Ascending aorta (tissue), 2 donors: Measurements from ENCODE around the gene PPM1E. TPM values are rescaled to one million over a fixed set of nuclear protein-coding genes. Genes with fewer than 3 reads are reported as not detected.
"Not testable (repeated sequence)": the region's sequence is repeated elsewhere in the genome, so short reads cannot be mapped to it uniquely, and the experiment has no call there.

Experiments used
- DNase-seq, 2 donors: peaks; one replicate each; pipeline ENCODE4 v3.0.0-alpha.2; 2019; ENCODE audit warnings: low spot score in 2 of 2
- H3K27ac ChIP-seq, 2 donors: fragments of 200-600 bp; sonication (generic); one replicate each; pipeline ENCODE4 v1.5.1; 2016 to 2017; ENCODE audit warnings: mild to moderate bottlenecking in 1 of 2
- H3K27me3 ChIP-seq: fragments of 200-600 bp; sonication (generic); one replicate; pipeline ENCODE4 v1.5.1; 2017
- H3K36me3 ChIP-seq, 2 donors: fragments of 200-600 bp; sonication (generic); one replicate each; pipeline ENCODE4 v1.5.1; 2016
- H3K4me1 ChIP-seq, 2 donors: fragments of 200-600 bp; sonication (generic); one replicate each; pipeline ENCODE4 v1.5.1; 2016 to 2017; ENCODE audit warnings: mild to moderate bottlenecking in 1 of 2
- H3K4me3 ChIP-seq, 2 donors: fragments of 200-600 bp; sonication (generic); one replicate each; pipeline ENCODE4 v1.5.1; 2016 to 2017; ENCODE audit warnings: mild to moderate bottlenecking in 1 of 2
- H3K9me3 ChIP-seq, 2 donors: fragments of 200-600 bp; sonication (generic); one replicate each; pipeline ENCODE4 v1.5.1; 2016
- intact Hi-C: fragments of 100-400 bp; cut with DNase I; formaldehyde crosslinking; loops from one replicate; pipeline ENCODE4 v1.15.1; 2023
- total RNA-seq: library from RNA; depleted of rRNA; stranded (reverse); fragments of >200 nt; gene quantifications from one replicate; pipeline ENCODE4 v1.1.0, GENCODE V29; 2016
- TF ChIP-seq, protein P1 (sequence below), 3 experiments: fragments of 200-600 bp in 2 of 3; fragments of 450-650 bp in 1 of 3; sonication (generic) in 2 of 3; IDR thresholded peaks; one replicate each; pipeline ENCODE4 v1.5.1; 2016 to 2019; ENCODE audit warnings: antibody characterized with exemption in 3 of 3, mild to moderate bottlenecking in 1 of 3, moderate library complexity in 1 of 3

PPM1E gene
- total RNA-seq, 1 donor from 2014 or later, result 0.11 TPM

DNA sequence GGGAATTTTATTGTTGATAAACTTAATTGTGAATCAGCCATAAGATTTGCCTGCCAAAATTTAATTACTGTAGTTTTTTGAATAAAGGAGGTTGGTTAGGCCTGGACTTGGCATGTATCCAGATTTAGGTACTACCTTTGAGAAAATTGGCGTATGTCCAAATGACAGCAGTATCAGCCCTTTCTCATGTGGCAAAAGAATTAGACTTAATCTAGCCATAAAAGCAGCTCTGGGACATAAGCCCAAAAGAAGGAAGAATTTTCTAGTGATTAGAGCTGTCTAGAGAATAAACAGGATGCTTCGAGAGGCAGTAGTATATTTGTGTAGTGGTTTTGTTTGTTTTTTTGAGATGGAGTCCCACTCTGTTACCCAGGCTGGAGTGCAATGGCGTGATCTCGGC is 27.7 kb downstream of the PPM1E start:
- TF ChIP-seq, protein P1, sequence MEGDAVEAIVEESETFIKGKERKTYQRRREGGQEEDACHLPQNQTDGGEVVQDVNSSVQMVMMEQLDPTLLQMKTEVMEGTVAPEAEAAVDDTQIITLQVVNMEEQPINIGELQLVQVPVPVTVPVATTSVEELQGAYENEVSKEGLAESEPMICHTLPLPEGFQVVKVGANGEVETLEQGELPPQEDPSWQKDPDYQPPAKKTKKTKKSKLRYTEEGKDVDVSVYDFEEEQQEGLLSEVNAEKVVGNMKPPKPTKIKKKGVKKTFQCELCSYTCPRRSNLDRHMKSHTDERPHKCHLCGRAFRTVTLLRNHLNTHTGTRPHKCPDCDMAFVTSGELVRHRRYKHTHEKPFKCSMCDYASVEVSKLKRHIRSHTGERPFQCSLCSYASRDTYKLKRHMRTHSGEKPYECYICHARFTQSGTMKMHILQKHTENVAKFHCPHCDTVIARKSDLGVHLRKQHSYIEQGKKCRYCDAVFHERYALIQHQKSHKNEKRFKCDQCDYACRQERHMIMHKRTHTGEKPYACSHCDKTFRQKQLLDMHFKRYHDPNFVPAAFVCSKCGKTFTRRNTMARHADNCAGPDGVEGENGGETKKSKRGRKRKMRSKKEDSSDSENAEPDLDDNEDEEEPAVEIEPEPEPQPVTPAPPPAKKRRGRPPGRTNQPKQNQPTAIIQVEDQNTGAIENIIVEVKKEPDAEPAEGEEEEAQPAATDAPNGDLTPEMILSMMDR (IDR thresholded peaks at IDR 0.05), result no peak
- no peak overlapping the region for H3K4me3 ChIP-seq
- H3K27ac ChIP-seq, result no peak overlapping the region
- intact Hi-C loops, result no loop called here
- H3K9me3 ChIP-seq, result no peaks in the 10 kb centered on the region
- H3K27me3 ChIP-seq, result no peaks in the 10 kb centered on the region
- no peak for DNase-seq
- no peaks in the 10 kb centered on the region for H3K36me3 ChIP-seq
- H3K4me1 ChIP-seq, result no peaks in the 10 kb centered on the region

DNA sequence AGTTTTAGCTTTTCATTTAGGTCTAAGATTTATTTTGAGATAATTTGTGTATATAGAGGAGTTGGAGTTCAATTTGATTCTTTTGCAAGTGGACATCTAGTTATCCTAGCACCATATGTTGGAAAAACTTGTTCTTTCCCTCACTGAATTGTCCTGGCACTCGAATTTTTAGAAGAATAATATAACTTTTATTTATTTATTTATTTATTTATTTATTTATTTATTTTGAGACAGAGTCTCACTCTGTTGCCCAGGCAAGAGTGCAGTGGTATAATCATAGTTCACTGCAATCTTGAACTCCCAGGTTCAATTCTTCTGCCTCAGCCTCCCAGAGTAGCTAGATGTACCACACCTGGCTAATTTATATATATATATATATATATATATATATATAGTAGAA is 29.4 kb downstream of the PPM1E start:
- H3K27ac ChIP-seq, result no peak overlapping the region
- intact Hi-C loops, result no loop called here
- no peaks in the 10 kb centered on the region for H3K9me3 ChIP-seq
- no peak for DNase-seq
- H3K36me3 ChIP-seq, result no peaks in the 10 kb centered on the region
- H3K27me3 ChIP-seq, result no peaks in the 10 kb centered on the region
- H3K4me3 ChIP-seq, result no peak overlapping the region
- no peaks in the 10 kb centered on the region for H3K4me1 ChIP-seq
- TF ChIP-seq, protein P1 (IDR thresholded peaks at IDR 0.05), result no peak

DNA sequence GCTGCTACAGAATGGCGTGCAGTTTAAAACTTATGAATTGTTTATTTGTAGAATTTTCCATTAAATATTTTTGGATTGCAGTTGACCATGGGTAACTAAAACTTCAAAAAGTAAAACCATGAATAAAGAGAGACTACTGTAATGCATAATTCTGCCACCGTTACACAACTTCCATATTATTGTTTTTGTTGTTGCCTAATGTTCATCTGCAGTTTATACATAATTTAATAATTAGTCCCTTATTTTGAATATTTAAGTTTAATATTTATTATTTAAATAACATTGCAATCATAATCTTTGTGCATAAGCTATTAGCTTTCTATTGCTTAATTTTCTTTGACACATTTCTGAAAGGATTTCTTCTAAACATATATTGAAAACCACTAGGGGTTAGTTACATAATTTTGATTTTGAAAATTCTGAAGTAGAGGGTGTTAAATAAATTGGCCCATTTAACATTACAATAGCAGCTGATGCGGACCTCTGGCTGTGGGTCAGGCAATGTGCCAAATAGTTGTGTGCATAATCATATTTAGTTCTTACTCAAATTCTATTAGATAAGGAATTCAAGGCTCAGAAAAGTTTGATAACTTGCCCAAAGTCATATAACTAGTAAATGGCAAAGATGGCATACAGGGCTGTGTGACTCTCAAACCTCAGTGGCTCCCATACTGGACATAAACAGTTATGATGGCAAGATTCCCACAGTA is 31.1 kb downstream of the PPM1E start:
- Histone ChIP-seq H3K4me1 (no peaks in the 10 kb centered on the region), H3K4me3 (no peak overlapping the region), H3K36me3 (no peaks in the 10 kb centered on the region), H3K27ac (no peak overlapping the region), H3K27me3 (no peaks in the 10 kb centered on the region), H3K9me3 (no peaks in the 10 kb centered on the region)
- TF ChIP-seq, protein P1 (IDR thresholded peaks at IDR 0.05), result no peak
- intact Hi-C loops, result no loop called here
- DNase-seq, result no peak

DNA sequence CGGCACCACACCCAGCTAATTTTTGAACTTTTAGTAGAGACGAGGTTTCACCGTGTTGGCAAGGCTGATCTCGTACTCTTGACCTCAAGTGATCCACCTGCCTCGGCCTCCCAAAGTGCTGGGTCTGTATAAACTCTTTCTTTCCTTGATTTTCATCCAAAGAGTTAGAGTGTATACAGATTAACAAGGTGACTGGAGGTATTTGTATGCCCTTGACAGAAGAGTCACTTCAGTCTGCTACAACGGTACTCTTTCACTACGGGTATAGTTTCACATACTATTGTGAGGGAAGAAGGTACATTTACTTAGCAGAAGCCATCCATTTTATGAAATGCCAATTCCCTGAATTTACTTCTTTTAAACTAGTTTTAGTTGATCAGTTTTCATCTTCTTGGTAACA is 32.5 kb downstream of the PPM1E start:
- Histone ChIP-seq H3K4me1 (no peaks in the 10 kb centered on the region), H3K4me3 (no peak overlapping the region), H3K36me3 (no peaks in the 10 kb centered on the region), H3K9me3 (no peaks in the 10 kb centered on the region), H3K27me3 (no peaks in the 10 kb centered on the region), H3K27ac (no peak overlapping the region)
- TF ChIP-seq, protein P1 (IDR thresholded peaks at IDR 0.05), result no peak
- no peak for DNase-seq
- intact Hi-C loops, result no loop called here

DNA sequence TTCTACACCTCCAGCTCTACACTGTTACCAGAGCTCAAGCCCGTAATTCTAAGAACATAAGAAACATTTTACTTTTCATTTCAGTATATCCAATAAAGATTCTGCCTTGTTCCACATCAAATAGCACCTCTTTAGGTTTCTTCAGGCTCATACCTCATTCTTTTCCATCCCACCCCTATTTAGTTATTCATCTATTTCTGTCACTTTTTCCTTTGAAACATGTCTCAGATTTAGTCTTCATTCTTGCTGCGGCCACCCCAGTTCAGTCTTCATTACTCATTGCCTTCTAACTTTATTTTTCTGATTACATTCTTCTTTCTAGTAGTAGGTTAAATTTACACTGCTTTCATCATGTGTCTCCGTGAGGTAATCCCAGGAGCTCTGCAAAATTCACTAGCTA is 33.5 kb downstream of the PPM1E start:
- Histone ChIP-seq H3K4me1 (no peaks in the 10 kb centered on the region), H3K27ac (no peak overlapping the region), H3K36me3 (no peaks in the 10 kb centered on the region), H3K4me3 (no peak overlapping the region), H3K9me3 (no peaks in the 10 kb centered on the region), H3K27me3 (no peaks in the 10 kb centered on the region)
- intact Hi-C loops, result no loop called here
- TF ChIP-seq, protein P1 (IDR thresholded peaks at IDR 0.05), result no peak
- no peak for DNase-seq

DNA sequence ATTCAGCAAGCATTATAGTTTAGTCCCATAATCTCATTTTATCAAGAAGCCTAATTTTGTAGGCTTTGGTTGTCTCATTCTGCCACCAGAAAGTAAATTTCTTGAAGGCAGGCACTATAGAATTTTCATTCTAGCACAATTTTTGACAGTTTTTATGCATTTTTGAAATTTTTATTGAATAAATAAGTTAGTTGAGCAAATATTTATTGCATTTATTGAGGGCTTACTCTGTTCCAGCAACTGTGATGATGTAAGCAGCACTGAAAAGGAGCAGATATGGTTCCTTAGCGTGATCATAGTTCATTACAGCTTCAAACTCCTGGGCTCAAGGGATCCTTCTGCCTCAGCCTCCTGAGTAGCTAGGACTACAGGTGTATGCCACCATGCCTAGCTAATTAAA is 34.2 kb downstream of the PPM1E start:
- H3K4me3 ChIP-seq, result no peak overlapping the region
- intact Hi-C loops, result no loop called here
- TF ChIP-seq, protein P1 (IDR thresholded peaks at IDR 0.05), result no peak

DNA sequence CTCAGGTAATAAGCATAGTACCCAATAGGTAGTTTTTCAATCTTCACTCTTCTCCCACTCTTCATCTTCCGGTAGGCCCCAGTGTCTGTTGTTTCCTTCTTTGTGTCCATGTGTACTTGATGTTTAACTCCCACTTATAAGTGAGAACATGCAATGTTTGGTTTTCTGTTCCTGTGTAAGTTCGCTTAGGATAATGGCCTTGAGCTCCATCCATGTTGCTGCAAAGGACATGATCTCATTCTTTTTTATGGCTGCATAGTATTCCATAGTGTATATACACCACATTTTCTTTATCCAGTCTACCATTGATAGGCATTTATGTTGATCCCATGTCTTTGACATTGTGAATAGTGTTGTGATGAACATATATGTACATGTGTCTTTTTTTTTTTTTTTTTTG is 38.9 kb downstream of the PPM1E start:
- H3K9me3 ChIP-seq, H3K27ac ChIP-seq, H3K27me3 ChIP-seq, H3K4me3 ChIP-seq, H3K36me3 ChIP-seq, H3K4me1 ChIP-seq, intact Hi-C loops, DNase-seq: not testable (repeated sequence)

More for the DNA sequence above, 34.2 kb downstream of the PPM1E start:
- Histone ChIP-seq H3K9me3 (no peaks in the 10 kb centered on the region), H3K27ac (no peak overlapping the region), H3K4me1 (no peaks in the 10 kb centered on the region), H3K36me3 (no peaks in the 10 kb centered on the region), H3K27me3 (no peaks in the 10 kb centered on the region)
- no peak for DNase-seq
